ENCODE data around the gene TFAM. TPM values are rescaled to one million over a fixed set of nuclear protein-coding genes. Genes with fewer than 3 reads are reported as not detected.

The TFAM gene
- 18.0 and 26.3 TPM in 2 replicates for total RNA-seq

GRCh38 chr10:58384999-58385783 is at the start of gene TFAM:
Gene TFAM (plus strand): TSS chr10:58385410. CDS start chr10:58385548, 138 bp downstream.
- H3K4me3 ChIP-seq (ENCODE audit: low read depth, low read length), result peak within 1 kb of the TSS; percentile 95
- TF ChIP-seq, protein P1, sequence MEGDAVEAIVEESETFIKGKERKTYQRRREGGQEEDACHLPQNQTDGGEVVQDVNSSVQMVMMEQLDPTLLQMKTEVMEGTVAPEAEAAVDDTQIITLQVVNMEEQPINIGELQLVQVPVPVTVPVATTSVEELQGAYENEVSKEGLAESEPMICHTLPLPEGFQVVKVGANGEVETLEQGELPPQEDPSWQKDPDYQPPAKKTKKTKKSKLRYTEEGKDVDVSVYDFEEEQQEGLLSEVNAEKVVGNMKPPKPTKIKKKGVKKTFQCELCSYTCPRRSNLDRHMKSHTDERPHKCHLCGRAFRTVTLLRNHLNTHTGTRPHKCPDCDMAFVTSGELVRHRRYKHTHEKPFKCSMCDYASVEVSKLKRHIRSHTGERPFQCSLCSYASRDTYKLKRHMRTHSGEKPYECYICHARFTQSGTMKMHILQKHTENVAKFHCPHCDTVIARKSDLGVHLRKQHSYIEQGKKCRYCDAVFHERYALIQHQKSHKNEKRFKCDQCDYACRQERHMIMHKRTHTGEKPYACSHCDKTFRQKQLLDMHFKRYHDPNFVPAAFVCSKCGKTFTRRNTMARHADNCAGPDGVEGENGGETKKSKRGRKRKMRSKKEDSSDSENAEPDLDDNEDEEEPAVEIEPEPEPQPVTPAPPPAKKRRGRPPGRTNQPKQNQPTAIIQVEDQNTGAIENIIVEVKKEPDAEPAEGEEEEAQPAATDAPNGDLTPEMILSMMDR (IDR thresholded peaks at IDR 0.05; ENCODE audit: insufficient read depth, low read depth, low read length), result peak; percentile 41
- DNase-seq (ENCODE audit: low read depth), result peak; percentile 92

- H3K4me3 ChIP-seq (ENCODE audit: low read depth, low read length), result peak overlapping the region; percentile 83
- TF ChIP-seq, protein P1 (IDR thresholded peaks at IDR 0.05; ENCODE audit: insufficient read depth, low read depth, low read length), result no peak
- DNase-seq (ENCODE audit: low read depth), result no peak
Measured at GRCh38 chr10:58336242-58336641, 49.0 kb upstream of the TFAM start.

- H3K4me3 ChIP-seq (ENCODE audit: low read depth, low read length), result no peak overlapping the region
- DNase-seq (ENCODE audit: low read depth), result no peak
- TF ChIP-seq, protein P1 (IDR thresholded peaks at IDR 0.05; ENCODE audit: insufficient read depth, low read depth, low read length), result no peak
Measured at GRCh38 chr10:58341422-58341821, 43.8 kb upstream of the TFAM start.

GRCh38 chr10:58341947-58342346 is 43.3 kb upstream of the TFAM start:
- no peak for DNase-seq (ENCODE audit: low read depth)
- TF ChIP-seq, protein P1 (IDR thresholded peaks at IDR 0.05; ENCODE audit: insufficient read depth, low read depth, low read length), result no peak
- no peak overlapping the region for H3K4me3 ChIP-seq (ENCODE audit: low read depth, low read length)

- no peak overlapping the region for H3K4me3 ChIP-seq (ENCODE audit: low read depth, low read length)
- DNase-seq (ENCODE audit: low read depth), result no peak
- TF ChIP-seq, protein P1 (IDR thresholded peaks at IDR 0.05; ENCODE audit: insufficient read depth, low read depth, low read length), result no peak
Measured at GRCh38 chr10:58347967-58348366, 37.2 kb upstream of the TFAM start.

GRCh38 chr10:58348571-58349033 is 36.6 kb upstream of the TFAM start:
- no peak overlapping the region for H3K4me3 ChIP-seq (ENCODE audit: low read depth, low read length)
- TF ChIP-seq, protein P1 (IDR thresholded peaks at IDR 0.05; ENCODE audit: insufficient read depth, low read depth, low read length), result no peak
- peak; percentile 52 for DNase-seq (ENCODE audit: low read depth)
